BE2C (cell line): Measurements from ENCODE around the gene CCDC24.
A peak's percentile ranks its signal among the peaks of the same experiment; 100 is the strongest.

Experiments
- DNase-seq: peaks from one replicate; pipeline ENCODE4 v3.0.0-alpha.2; 2020
- H3K27me3 ChIP-seq: fragments of 250-450 bp; sonication (Bioruptor Pico); 2 replicates; pipeline ENCODE4 v1.5.1; 2020; ENCODE audit warnings: mild to moderate bottlenecking
- H3K36me3 ChIP-seq: fragments of 250-450 bp; sonication (Bioruptor Pico); 2 replicates; pipeline ENCODE4 v1.5.1; 2020; ENCODE audit warnings: mild to moderate bottlenecking
- H3K4me1 ChIP-seq: fragments of 250-450 bp; sonication (Bioruptor Pico); 2 replicates; pipeline ENCODE4 v1.5.1; 2020
- H3K4me3 ChIP-seq: 2 replicates; pipeline ENCODE4 v1.5.1; 2011; ENCODE audit warnings: low read depth, low read length
- H3K9me3 ChIP-seq: fragments of 250-450 bp; sonication (Bioruptor Pico); 2 replicates; pipeline ENCODE4 v1.5.1; 2020
- TF ChIP-seq, protein P1 (sequence below): IDR thresholded peaks from 2 replicates; pipeline ENCODE4 v1.5.1; 2012; ENCODE audit warnings: mild to moderate bottlenecking, low read depth, low read length

The CCDC24 gene

GRCh38 chr1:43992232-43992995 lies 1.0 kb downstream of the CCDC24 start:
- TF ChIP-seq, protein P1, sequence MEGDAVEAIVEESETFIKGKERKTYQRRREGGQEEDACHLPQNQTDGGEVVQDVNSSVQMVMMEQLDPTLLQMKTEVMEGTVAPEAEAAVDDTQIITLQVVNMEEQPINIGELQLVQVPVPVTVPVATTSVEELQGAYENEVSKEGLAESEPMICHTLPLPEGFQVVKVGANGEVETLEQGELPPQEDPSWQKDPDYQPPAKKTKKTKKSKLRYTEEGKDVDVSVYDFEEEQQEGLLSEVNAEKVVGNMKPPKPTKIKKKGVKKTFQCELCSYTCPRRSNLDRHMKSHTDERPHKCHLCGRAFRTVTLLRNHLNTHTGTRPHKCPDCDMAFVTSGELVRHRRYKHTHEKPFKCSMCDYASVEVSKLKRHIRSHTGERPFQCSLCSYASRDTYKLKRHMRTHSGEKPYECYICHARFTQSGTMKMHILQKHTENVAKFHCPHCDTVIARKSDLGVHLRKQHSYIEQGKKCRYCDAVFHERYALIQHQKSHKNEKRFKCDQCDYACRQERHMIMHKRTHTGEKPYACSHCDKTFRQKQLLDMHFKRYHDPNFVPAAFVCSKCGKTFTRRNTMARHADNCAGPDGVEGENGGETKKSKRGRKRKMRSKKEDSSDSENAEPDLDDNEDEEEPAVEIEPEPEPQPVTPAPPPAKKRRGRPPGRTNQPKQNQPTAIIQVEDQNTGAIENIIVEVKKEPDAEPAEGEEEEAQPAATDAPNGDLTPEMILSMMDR: no peak
- H3K9me3 ChIP-seq: no peaks in the 10 kb centered on the region
- H3K27me3 ChIP-seq: no peaks in the 10 kb centered on the region
- DNase-seq: no peak
- H3K4me3 ChIP-seq: no peak overlapping the region
- peaks cover 19% of the 10 kb centered on the region for H3K4me1 ChIP-seq
- no peaks in the 10 kb centered on the region for H3K36me3 ChIP-seq

GRCh38 chr1:43993206-43993914 lies 2.0 kb downstream of the CCDC24 start:
- no peaks in the 10 kb centered on the region for H3K27me3 ChIP-seq
- H3K36me3 ChIP-seq: no peaks in the 10 kb centered on the region
- H3K9me3 ChIP-seq: no peaks in the 10 kb centered on the region
- TF ChIP-seq, protein P1: no peak
- no peak overlapping the region for H3K4me3 ChIP-seq
- peaks cover 19% of the 10 kb centered on the region for H3K4me1 ChIP-seq
- no peak for DNase-seq

DNA sequence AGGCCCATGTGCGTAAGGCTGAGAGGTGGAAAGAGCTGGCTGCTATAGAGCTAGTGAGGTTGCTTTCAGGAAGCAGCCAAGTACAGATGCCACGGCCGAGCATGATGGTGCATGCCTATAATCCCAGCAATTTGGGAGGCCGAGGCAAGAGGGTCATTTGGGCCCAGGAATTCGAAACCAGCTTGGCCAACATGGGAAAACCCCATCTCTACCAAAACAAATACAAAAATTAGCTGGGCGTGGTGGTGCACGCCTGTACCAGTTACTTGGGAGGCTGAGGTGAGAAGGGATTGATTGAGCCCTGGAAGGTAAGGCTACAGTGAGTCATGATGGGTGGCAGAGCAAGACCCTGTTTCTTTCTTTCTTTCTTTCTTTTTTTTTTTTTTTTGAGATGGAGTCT lies 2.7 kb downstream of the CCDC24 start:
- H3K27me3 ChIP-seq: no peaks in the 10 kb centered on the region
- DNase-seq: no peak
- no peak overlapping the region for H3K4me3 ChIP-seq
- peaks cover 19% of the 10 kb centered on the region for H3K4me1 ChIP-seq
- no peaks in the 10 kb centered on the region for H3K9me3 ChIP-seq
- TF ChIP-seq, protein P1: no peak
- H3K36me3 ChIP-seq: no peaks in the 10 kb centered on the region

DNA sequence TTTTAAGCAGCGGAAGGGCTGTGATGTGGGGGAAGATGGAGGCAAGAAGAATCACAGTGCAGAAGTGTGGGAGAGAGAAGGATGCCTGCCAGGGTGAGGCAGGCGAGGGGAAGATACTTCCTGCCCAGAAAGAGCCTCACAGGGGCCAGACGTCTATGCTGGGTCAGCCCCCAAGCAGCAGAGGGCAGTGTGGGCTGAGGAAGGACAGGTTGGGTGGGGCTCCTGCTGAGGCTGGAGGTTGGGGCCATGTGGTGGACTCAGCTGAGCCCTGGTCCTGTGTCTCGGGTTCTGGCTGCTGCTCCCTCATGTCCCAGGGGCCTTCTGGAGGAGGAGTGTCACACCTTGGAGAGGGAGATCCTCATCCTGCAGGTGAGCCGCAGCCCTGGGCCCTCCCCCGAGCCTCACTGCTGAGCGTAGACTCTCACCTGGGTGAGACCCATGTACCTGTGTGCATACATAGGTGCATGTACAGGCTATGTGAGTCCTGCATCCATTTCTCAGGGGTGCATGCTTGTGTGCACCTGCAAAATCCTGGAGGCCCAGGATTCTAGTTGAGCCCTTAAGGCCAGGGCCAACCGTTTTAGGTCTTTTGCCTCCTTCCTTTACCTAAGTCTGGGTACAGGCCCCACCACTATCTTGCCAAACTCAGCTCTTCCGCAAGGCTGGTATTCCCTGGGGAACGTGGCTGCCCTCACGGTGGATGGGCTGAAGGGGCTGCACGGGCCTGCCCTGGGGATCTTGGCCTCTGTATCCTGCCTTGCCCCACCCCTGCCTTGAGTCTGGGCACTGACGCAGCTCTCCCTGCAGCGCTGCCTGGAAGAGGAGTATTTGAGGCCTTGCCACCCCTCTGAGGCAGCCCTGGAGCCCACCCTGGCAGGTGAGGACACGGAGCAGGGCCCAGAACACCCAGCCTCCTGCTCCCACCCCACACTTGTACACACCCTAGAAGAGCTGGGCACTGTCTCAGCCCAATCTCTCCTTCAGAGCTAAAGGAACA lies 3.7 kb downstream of the CCDC24 start:
- Histone ChIP-seq H3K27me3 (no peaks in the 10 kb centered on the region), H3K4me3 (no peak overlapping the region), H3K36me3 (no peaks in the 10 kb centered on the region), H3K4me1 (peaks cover 19% of the 10 kb centered on the region), H3K9me3 (no peaks in the 10 kb centered on the region)
- TF ChIP-seq, protein P1: peak; percentile 49
- DNase-seq: peak; percentile 61

DNA sequence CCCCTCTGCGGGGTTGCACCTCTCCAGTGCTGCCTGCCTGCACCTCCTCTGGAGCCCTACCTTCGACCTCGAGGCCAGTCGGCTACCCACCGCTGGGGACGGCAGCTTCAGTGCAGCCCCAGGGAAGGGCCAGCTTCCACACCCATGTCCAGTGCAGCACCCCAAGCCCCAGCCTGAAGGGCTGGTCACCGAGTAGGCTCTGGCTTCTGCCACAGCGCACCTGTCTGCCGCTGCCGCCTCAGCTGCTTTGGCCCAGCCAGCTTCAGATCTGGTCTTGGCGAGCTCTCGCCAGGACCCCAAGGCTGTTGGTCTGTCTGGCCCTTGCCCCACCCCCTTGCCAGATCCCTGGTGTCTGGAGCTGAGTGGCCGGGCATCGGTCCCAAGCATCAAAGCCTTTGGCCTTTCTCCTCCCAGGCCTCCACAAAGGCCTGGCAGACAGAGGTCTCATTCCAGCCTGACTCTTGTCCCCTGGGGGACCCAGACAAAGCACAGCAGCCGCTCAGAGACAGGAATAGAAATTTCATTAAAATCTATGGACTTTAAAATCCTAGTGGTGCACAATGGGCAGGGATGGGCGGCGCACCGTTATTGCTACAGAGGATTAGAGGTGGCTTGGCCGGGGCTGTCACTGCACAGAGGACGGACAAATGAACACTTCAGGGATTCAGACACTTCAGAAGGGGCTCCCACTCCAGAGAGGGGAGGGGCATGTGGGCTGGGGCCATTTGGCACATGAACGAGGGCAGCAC lies 4.8 kb downstream of the CCDC24 start:
- H3K4me3 ChIP-seq: no peak overlapping the region
- peaks cover 19% of the 10 kb centered on the region for H3K4me1 ChIP-seq
- peak; percentile 74 for DNase-seq
- H3K27me3 ChIP-seq: no peaks in the 10 kb centered on the region
- no peaks in the 10 kb centered on the region for H3K9me3 ChIP-seq
- H3K36me3 ChIP-seq: no peaks in the 10 kb centered on the region
- TF ChIP-seq, protein P1: no peak
